Measurements from ENCODE around the gene PNPLA7. TPM values are rescaled to one million over a fixed set of nuclear protein-coding genes. Genes with fewer than 3 reads are reported as not detected.

Gene PNPLA7
- total RNA-seq, 1 donor from 2014 or later: 8.8 TPM

- Mint-ChIP-seq H3K27ac (peak overlapping the region; percentile 52), H3K9me3 (ENCODE audit: low read depth) (no peaks in the 10 kb centered on the region), H3K4me3 (ENCODE audit: low read depth) (no peak overlapping the region), H3K27me3 (peaks cover 5% of the 10 kb centered on the region), H3K36me3 (ENCODE audit: insufficient read depth) (no peaks in the 10 kb centered on the region), H3K4me1 (ENCODE audit: low read depth) (peaks cover 3% of the 10 kb centered on the region)
- DNase-seq (ENCODE audit: low spot score, unreplicated experiment): no peak
- TF ChIP-seq CTCF (IDR thresholded peaks at IDR 0.05; ENCODE audit: unreplicated experiment): no peak
Observed at GRCh38 chr9:137439158-137439714, 111.0 kb downstream of the PNPLA7 start.

- no peaks in the 10 kb centered on the region for H3K9me3 Mint-ChIP-seq (ENCODE audit: low read depth)
- peaks cover 3% of the 10 kb centered on the region for H3K4me1 Mint-ChIP-seq (ENCODE audit: low read depth)
- H3K36me3 Mint-ChIP-seq (ENCODE audit: insufficient read depth): no peaks in the 10 kb centered on the region
- DNase-seq (ENCODE audit: low spot score, unreplicated experiment): no peak
- no peak overlapping the region for H3K4me3 Mint-ChIP-seq (ENCODE audit: low read depth)
- no peak overlapping the region for H3K27ac Mint-ChIP-seq
- TF ChIP-seq CTCF (IDR thresholded peaks at IDR 0.05; ENCODE audit: unreplicated experiment): no peak
- peaks cover 5% of the 10 kb centered on the region for H3K27me3 Mint-ChIP-seq
Observed at GRCh38 chr9:137438591-137439157, 111.5 kb downstream of the PNPLA7 start.

- Mint-ChIP-seq H3K27me3 (peaks cover 2% of the 10 kb centered on the region), H3K36me3 (ENCODE audit: insufficient read depth) (no peaks in the 10 kb centered on the region), H3K4me3 (ENCODE audit: low read depth) (no peak overlapping the region), H3K27ac (no peak overlapping the region), H3K4me1 (ENCODE audit: low read depth) (peaks cover 3% of the 10 kb centered on the region), H3K9me3 (ENCODE audit: low read depth) (no peaks in the 10 kb centered on the region)
- DNase-seq (ENCODE audit: low spot score, unreplicated experiment): no peak
- TF ChIP-seq CTCF (IDR thresholded peaks at IDR 0.05; ENCODE audit: unreplicated experiment): no peak
Observed at GRCh38 chr9:137437691-137438590, 112.3 kb downstream of the PNPLA7 start.

- Mint-ChIP-seq H3K27ac (no peak overlapping the region), H3K4me3 (ENCODE audit: low read depth) (no peak overlapping the region), H3K9me3 (ENCODE audit: low read depth) (no peaks in the 10 kb centered on the region), H3K27me3 (peaks cover 1% of the 10 kb centered on the region), H3K36me3 (ENCODE audit: insufficient read depth) (no peaks in the 10 kb centered on the region), H3K4me1 (ENCODE audit: low read depth) (peaks cover 3% of the 10 kb centered on the region)
- no peak for TF ChIP-seq CTCF (IDR thresholded peaks at IDR 0.05; ENCODE audit: unreplicated experiment)
- DNase-seq (ENCODE audit: low spot score, unreplicated experiment): peak; percentile 9
Observed at GRCh38 chr9:137436761-137437600, 113.2 kb downstream of the PNPLA7 start.

All from progenitor cell of endocrine pancreas (in vitro differentiated cells).